Activated CD8-positive, alpha-beta memory T cell treated with anti-CD3 and anti-CD28 coated beads, Interleukin-2, amount 50 U/mL, for 24 hours (primary cell): ENCODE results near the gene MED12L.
"Not testable (repeated sequence)": the region's sequence is repeated elsewhere in the genome, so short reads cannot be mapped to it uniquely, and the experiment has no call there.

Experiments used
- DNase-seq: peaks from one replicate; pipeline ENCODE4 v3.0.0-alpha.2; 2020; ENCODE audit errors: extremely low read depth

The MED12L gene

GRCh38 chr3:151133917-151134450 is 48.5 kb downstream of the MED12L start:
- DNase-seq: no peak

DNA sequence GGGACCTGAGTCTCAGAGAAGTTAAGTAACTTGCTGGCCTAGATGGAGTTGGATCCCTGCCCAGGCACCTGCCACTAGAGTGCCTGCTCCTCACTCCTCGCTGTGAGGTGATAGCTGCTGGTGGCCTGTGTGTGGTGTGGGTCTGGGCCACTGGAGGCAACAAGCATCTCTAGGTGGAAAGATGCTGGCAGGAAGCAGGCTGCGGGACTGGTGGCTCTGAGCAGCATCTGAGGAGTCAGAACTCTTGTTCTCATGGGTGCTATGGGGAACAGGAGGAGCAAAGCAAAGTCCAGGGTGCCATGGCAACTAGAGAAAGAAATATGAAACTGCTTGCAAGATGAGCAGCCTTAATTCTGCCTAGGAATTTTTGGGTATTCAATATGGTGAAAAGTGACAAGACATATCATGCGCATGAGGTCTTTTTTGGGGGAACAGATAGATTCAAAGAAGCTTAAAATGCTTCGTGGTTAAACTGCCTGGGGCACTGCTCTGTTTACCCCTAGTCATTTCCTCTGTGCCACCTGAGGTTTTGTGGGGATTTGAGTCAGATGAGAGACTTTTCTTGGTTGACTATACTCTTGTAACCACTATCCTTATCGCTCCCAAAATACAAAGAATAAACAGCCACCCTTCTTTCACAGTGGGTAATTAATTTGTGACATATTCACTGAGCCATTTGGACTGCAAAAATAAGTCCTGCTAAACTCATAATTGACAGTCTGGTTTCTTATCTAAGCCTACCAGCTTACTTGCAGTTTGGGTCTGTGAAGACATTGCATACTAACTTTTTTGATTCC is 50.3 kb downstream of the MED12L start:
- no peak for DNase-seq

DNA sequence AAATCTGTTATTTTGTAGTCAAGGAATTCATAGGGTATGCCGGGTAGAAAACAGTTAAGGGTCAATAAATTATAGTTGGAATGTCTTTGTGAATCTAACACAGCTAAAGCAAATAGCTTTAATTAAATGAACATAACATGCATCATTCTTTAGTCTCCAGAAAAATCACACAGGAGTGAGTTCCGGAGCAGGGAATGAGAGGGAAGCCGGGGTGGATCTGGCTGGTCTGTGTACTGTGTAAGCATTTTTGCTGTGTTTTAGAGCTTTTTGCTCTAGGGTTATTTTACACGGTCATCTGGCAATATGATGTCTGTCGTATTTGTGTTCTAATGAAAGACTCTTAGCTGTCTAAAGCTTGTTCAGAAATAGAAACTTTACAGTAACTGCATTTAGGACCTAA is 57.5 kb downstream of the MED12L start:
- DNase-seq: no peak

GRCh38 chr3:151144016-151144415 is 58.6 kb downstream of the MED12L start:
- no peak for DNase-seq

DNA sequence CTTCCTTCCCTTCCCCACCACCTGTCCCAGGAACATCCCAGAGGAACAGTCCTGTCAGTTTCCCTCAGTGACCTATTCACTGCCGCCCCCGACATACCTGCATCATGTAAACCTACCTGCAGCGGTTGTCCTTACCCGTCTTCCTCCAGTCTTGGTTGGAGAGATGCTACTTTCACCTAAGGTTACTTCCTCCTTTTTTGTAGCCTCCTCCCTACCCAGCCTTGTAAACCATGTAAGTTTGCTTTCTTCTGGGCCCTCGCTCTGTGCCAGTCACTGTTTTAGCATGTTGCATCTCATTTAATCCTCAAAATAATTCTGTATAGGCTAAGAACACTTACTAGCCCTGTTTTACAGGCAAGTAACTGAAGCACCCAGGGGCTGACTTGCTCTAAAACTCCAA is 59.3 kb downstream of the MED12L start:
- no peak for DNase-seq

- no peak for DNase-seq
Observed at GRCh38 chr3:151145713-151146070, 60.2 kb downstream of the MED12L start.

DNA sequence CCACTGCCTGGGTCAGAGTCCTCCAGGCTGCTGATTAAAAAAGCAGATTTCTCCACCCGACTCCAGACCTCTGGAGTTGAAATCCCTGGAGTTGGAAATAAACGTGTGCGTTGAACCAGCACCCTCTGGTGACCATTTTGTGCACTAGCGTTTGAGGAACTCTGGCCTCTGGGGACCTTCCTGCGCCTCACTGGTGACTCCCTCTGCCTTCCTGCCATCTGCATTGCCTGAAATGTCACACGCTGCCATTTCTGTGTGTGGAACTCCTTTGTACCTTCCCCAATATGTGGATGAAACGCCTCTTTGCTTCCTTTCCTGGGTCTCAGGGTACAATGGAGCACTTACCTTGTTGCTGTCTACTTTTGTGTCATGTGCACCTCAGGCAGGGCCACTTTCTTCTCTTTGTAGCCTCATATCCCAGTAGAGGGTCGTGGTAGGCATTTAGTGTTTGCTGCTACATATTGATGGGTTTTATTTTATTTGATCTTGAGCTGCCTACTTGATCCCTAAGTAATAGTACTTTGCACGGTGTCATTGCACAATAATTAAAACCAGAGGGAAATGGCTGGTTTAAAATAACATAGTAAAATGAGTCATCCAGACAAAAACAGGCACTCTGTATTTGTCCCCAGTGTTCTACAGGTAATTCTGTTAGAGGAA is 60.7 kb downstream of the MED12L start:
- DNase-seq: no peak

DNA sequence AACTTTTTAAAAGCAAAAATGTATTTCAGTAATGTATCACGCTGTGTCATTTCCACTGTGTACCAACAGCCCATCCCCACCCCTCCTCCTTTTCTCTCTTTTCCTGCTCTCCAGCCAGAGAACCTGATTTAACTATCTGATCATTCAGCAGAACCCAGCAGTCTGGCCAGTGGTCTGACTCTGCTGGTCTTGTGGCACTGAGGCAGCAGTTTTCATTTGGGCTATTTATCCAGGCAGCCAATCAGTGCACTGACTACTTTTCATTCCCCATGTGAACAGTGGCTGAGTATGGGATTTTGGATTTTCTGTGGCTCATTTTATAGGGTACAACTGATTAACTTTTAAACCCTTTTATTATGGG is 61.2 kb downstream of the MED12L start:
- DNase-seq: no peak

DNA sequence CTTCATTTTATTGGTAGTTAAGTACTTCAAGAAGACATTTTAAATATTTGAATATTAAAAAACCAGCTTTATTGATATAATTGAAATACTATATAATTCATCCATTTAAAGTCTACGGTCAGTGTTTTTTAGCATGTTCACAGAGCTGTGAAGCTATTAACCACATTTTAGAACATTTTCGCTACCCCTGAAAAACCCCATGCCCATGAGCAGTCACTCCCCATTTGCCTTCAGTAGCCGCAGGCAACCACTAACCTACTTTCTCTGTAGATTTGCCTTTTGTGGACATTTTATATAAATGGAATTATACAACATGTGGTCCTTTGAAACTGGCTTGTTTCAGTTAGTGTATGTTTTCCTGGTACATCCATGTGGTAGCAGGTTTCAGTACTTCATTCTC is 61.8 kb downstream of the MED12L start:
- no peak for DNase-seq

- no peak for DNase-seq
Observed at GRCh38 chr3:151152455-151153079, 67.1 kb downstream of the MED12L start.

GRCh38 chr3:151154566-151154965 is 69.1 kb downstream of the MED12L start:
- DNase-seq: no peak

GRCh38 chr3:151155409-151156128 is 70.1 kb downstream of the MED12L start:
- DNase-seq: no peak

GRCh38 chr3:151156618-151157216 is 71.3 kb downstream of the MED12L start:
- no peak for DNase-seq

- no peak for DNase-seq
Observed at GRCh38 chr3:151159806-151160205, 74.3 kb downstream of the MED12L start.

GRCh38 chr3:151165226-151165625 is 79.8 kb downstream of the MED12L start:
- DNase-seq: no peak

DNA sequence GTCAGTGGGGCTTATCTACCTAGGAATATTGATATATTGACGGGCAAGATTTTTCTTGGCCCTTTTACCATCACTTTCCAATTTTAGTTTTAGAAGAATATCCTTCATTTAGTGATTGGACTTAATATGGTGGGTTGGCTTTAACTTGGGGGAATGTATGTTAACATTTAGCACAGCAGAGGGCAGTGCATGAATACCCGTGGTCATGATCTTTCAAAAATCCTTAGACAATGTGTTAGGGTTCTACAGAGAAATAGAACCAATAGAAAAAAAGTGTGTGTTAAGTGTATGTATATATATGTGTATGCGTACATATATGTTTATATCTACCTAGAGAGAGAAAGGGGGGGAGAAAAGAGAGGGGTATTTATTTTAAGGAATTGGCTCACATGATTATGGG is 80.7 kb downstream of the MED12L start:
- DNase-seq: no peak

GRCh38 chr3:151168269-151169094 is 83.0 kb downstream of the MED12L start:
- peak; percentile 69 for DNase-seq

DNA sequence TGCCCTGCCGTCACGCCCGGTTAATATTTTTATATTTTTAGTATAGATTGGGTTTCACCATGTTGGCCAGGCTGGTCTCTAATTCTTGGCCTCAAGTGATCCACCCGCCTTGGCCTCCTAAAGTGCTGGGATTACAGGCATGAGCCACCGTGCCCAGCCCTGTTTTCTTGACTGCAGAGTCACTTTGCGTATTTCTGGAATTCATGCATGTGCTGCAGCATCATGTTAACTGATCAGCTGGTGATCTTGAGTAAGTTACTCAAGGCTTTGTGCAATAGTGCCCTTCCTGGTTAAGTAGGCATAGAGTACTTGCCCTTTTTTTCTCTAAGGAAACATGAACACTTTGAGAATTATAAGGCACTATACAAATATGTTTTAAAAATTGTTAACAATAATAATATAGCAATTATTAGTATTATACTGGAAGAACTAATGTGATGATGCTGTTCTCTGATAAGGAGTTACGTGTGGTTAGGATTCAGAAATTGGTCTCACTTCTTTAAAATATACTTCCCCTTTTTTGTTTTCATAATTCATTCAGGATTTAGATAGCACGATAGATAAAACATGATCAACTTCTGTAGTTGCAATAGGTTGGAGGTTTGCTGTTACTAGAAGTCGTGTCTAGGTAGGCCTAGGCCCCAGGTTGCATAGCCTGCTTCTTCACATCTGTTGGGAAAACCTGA is 83.9 kb downstream of the MED12L start:
- no peak for DNase-seq

DNA sequence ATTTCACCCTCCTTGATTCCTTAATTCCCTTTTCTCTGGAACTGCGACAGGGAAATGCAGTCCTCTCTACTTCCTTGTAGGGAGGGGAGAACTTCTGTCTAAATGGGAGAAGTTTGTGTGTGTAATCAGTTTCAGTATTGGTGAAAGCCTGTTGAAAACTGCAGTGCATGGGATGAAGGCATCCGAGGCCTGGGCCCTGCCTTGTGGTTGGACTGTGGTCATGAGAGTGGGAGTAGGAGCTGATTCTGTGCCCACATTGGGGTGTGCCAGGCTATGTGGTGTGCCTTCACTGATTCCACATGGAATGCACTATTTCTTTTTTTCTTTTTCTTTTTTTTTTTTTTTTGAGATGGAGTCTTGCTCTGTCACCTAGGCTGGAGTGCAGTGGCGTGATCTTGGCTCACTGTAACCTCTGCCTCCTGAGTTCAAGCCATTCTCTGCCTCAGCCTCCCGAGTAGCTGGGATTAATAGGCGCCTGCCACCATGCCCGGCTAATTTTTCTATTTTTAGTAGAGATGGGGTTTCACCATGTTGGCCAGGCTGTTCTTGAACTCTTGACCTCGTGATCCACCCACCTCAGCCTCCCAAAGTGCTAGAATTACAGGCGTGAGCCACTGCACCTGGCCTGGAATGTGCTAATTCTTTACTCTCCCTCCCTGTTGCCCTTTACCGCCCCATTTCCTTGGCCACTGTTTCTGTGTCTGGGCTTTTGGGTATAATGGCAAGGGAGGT is 84.7 kb downstream of the MED12L start:
- DNase-seq: not testable (repeated sequence)
